ENCODE measurements around the gene TMEM252.

- TF ChIP-seq CTCF (conservative IDR thresholded peaks at IDR 0.05; ENCODE audit: low read length), result no peak
- no peak for TF ChIP-seq EZH2phosphoT487 (IDR thresholded peaks at IDR 0.05; ENCODE audit: borderline replicate concordance, low read depth, low read length)
These were observed 52.6 kb downstream of the TMEM252 start for GRCh38 chr9:68488126-68488525.
